ENCODE measurements around the gene FMN2.

DNA sequence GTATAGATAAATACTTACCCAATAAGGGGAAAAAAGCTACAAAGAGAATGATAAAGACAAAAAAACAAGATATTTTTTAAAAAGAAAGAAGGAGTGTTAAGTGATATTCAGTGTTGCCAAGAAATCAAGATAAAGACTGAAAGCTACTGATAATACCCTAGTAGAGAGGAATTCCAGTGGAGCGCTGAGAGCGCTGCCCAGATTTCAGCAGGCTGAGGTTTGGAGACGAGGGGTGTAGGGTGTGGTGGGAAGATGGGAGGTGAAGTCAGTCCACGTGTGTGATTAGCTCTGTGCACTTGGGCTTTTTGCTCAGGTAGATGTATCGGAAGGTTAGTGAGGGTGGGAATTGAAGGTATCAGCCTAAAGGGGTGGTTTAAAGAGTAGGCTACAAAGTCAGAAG, 47.8 kb downstream of the FMN2 start:
- TF ChIP-seq, protein P1, sequence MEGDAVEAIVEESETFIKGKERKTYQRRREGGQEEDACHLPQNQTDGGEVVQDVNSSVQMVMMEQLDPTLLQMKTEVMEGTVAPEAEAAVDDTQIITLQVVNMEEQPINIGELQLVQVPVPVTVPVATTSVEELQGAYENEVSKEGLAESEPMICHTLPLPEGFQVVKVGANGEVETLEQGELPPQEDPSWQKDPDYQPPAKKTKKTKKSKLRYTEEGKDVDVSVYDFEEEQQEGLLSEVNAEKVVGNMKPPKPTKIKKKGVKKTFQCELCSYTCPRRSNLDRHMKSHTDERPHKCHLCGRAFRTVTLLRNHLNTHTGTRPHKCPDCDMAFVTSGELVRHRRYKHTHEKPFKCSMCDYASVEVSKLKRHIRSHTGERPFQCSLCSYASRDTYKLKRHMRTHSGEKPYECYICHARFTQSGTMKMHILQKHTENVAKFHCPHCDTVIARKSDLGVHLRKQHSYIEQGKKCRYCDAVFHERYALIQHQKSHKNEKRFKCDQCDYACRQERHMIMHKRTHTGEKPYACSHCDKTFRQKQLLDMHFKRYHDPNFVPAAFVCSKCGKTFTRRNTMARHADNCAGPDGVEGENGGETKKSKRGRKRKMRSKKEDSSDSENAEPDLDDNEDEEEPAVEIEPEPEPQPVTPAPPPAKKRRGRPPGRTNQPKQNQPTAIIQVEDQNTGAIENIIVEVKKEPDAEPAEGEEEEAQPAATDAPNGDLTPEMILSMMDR (IDR thresholded peaks at IDR 0.05), result no peak
- TF ChIP-seq ZFX (IDR thresholded peaks at IDR 0.05; ENCODE audit: borderline replicate concordance), result no peak
